HepG2 (cell line): Measurements from ENCODE around the gene CACNA1C.

Source experiments
- NFYB ChIP-seq: sonication (generic); formaldehyde crosslinking; IDR thresholded peaks from 2 replicates; pipeline ENCODE4 v1.4.0; 2020; ENCODE audit warnings: missing genetic modification reagents
- U2AF2 ChIP-seq: fragments of 200-400 bp; formaldehyde crosslinking; IDR thresholded peaks from 2 replicates; pipeline ENCODE4 v1.6.1; 2017; ENCODE audit warnings: low read depth, mild to moderate bottlenecking, low read length
- WIZ ChIP-seq: sonication (generic); formaldehyde crosslinking; IDR thresholded peaks from 2 replicates; pipeline ENCODE4 v1.5.1; 2020; ENCODE audit warnings: mild to moderate bottlenecking, missing genetic modification reagents
- ZZZ3 ChIP-seq: sonication (generic); formaldehyde crosslinking; IDR thresholded peaks from 2 replicates; pipeline ENCODE4 v1.4.0; 2020; ENCODE audit warnings: missing genetic modification reagents, mild to moderate bottlenecking, borderline replicate concordance
- TF ChIP-seq, protein P1 (sequence below): sonication (generic); formaldehyde crosslinking; IDR thresholded peaks from 2 replicates; pipeline ENCODE4 v1.8.1; 2023; ENCODE audit warnings: mild to moderate bottlenecking, inconsistent platforms, moderate library complexity, missing genetic modification reagents, borderline replicate concordance
- TF ChIP-seq, protein P2 (sequence below): sonication (generic); formaldehyde crosslinking; IDR thresholded peaks from 2 replicates; pipeline ENCODE4 v1.5.0; 2020; ENCODE audit warnings: mild to moderate bottlenecking, missing genetic modification reagents, moderate library complexity
- TF ChIP-seq, protein P3 (sequence below), 2 experiments: IDR thresholded peaks; 2 replicates each; pipeline ENCODE4 v1.6.1; 2011 to 2012; ENCODE audit warnings: low read length in 2 of 2, borderline replicate concordance in 1 of 2, low read depth in 1 of 2, mild to moderate bottlenecking in 1 of 2, moderate library complexity in 1 of 2
- TF ChIP-seq, protein P4 (sequence below): sonication (generic); formaldehyde crosslinking; IDR thresholded peaks from 2 replicates; pipeline ENCODE4 v1.4.0; 2020; ENCODE audit warnings: missing genetic modification reagents, borderline replicate concordance

DNA sequence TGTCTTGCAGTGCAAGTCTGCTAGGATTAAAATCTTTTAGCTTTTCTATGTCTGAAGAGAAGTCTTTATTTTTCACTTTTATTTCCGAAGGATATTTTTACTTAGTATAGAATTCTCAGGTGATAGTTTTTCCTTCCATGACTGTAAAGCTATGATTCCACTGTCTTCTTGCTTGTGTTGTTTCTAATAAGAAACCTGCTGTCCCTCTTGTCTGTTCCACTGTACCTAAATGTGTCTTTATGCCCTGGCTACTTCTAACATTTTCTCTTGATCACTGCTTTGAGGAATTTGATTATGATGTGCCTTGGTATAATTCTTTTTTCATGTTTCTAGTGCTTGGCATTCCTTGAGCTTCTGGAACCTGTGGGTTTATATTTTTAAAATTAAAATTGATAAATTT is 228.7 kb downstream of the CACNA1C start:
- TF ChIP-seq, protein P1, sequence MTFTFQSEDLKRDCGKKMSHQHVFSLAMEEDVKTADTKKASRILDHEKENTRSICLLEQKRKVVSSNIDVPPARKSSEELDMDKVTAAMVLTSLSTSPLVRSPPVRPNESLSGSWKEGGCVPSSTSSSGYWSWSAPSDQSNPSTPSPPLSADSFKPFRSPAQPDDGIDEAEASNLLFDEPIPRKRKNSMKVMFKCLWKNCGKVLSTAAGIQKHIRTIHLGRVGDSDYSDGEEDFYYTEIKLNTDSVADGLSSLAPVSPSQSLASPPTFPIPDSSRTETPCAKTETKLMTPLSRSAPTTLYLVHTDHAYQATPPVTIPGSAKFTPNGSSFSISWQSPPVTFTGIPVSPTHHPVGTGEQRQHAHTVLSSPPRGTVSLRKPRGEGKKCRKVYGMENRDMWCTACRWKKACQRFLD (CRISPR knock-in tag) = no peak
- TF ChIP-seq, protein P2, sequence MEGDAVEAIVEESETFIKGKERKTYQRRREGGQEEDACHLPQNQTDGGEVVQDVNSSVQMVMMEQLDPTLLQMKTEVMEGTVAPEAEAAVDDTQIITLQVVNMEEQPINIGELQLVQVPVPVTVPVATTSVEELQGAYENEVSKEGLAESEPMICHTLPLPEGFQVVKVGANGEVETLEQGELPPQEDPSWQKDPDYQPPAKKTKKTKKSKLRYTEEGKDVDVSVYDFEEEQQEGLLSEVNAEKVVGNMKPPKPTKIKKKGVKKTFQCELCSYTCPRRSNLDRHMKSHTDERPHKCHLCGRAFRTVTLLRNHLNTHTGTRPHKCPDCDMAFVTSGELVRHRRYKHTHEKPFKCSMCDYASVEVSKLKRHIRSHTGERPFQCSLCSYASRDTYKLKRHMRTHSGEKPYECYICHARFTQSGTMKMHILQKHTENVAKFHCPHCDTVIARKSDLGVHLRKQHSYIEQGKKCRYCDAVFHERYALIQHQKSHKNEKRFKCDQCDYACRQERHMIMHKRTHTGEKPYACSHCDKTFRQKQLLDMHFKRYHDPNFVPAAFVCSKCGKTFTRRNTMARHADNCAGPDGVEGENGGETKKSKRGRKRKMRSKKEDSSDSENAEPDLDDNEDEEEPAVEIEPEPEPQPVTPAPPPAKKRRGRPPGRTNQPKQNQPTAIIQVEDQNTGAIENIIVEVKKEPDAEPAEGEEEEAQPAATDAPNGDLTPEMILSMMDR = no peak
- TF ChIP-seq, protein P3, sequence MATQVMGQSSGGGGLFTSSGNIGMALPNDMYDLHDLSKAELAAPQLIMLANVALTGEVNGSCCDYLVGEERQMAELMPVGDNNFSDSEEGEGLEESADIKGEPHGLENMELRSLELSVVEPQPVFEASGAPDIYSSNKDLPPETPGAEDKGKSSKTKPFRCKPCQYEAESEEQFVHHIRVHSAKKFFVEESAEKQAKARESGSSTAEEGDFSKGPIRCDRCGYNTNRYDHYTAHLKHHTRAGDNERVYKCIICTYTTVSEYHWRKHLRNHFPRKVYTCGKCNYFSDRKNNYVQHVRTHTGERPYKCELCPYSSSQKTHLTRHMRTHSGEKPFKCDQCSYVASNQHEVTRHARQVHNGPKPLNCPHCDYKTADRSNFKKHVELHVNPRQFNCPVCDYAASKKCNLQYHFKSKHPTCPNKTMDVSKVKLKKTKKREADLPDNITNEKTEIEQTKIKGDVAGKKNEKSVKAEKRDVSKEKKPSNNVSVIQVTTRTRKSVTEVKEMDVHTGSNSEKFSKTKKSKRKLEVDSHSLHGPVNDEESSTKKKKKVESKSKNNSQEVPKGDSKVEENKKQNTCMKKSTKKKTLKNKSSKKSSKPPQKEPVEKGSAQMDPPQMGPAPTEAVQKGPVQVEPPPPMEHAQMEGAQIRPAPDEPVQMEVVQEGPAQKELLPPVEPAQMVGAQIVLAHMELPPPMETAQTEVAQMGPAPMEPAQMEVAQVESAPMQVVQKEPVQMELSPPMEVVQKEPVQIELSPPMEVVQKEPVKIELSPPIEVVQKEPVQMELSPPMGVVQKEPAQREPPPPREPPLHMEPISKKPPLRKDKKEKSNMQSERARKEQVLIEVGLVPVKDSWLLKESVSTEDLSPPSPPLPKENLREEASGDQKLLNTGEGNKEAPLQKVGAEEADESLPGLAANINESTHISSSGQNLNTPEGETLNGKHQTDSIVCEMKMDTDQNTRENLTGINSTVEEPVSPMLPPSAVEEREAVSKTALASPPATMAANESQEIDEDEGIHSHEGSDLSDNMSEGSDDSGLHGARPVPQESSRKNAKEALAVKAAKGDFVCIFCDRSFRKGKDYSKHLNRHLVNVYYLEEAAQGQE (IDR thresholded peaks at IDR 0.05; ENCODE audit: borderline replicate concordance in 1 of 2, low read depth in 1 of 2, low read length in 2 of 2) = no peak
- TF ChIP-seq, protein P4, sequence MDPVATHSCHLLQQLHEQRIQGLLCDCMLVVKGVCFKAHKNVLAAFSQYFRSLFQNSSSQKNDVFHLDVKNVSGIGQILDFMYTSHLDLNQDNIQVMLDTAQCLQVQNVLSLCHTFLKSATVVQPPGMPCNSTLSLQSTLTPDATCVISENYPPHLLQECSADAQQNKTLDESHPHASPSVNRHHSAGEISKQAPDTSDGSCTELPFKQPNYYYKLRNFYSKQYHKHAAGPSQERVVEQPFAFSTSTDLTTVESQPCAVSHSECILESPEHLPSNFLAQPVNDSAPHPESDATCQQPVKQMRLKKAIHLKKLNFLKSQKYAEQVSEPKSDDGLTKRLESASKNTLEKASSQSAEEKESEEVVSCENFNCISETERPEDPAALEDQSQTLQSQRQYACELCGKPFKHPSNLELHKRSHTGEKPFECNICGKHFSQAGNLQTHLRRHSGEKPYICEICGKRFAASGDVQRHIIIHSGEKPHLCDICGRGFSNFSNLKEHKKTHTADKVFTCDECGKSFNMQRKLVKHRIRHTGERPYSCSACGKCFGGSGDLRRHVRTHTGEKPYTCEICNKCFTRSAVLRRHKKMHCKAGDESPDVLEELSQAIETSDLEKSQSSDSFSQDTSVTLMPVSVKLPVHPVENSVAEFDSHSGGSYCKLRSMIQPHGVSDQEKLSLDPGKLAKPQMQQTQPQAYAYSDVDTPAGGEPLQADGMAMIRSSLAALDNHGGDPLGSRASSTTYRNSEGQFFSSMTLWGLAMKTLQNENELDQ = no peak
- TF ChIP-seq ZZZ3 (CRISPR knock-in tag) (no peak), U2AF2 (no peak), NFYB (CRISPR knock-in tag) (no peak), WIZ (CRISPR knock-in tag) (no peak)
